GM21825 (cell line): ENCODE results near the gene ZNF48.
"Not testable (repeated sequence)": the region's sequence is repeated elsewhere in the genome, so short reads cannot be mapped to it uniquely, and the experiment has no call there.

Experiments
- ATAC-seq: cut with Tn5 transposase; IDR thresholded peaks from one replicate; pipeline ENCODE4 v1.9.1; 2021; ENCODE audit warnings: mild to moderate bottlenecking, moderate library complexity; ENCODE audit not compliant: unreplicated experiment

The ZNF48 gene

DNA sequence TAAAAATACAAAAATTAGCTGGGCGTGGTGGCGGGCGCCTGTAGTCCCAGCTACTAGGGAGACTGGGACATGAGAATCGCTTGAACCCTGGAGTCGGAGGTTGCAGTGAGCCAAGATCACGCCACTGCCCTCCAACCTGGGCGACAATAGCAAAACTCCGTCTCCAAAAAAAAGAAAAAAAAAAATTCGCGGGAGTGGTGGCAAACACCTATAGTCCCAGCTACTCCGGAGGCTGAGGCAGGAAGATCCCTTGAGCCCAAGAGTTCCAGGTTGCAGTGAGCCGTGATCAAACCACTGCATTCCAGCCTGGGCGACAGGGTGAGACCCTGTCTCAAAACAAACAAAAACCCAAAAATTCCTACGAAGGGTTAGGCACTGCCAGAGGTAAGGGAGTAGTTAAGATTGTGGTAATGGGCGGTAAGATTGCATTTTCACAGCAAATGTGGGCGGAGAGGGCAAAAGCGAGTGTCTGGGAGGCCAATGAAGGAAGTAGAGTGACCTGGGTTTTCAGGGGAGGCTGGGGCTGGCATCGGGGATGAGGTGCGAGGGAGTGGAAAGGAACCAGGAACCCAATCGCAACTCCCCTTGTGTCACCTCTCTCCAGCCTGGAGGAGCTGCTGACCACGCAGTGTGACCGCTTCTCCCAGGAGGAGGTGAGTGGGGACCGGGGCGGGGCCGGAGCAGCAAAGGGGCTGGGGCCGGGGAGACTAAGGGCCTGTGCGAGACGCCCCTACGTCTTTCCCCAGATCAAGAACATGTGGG lies 18.0 kb upstream of the ZNF48 start:
- ATAC-seq, result no peak

DNA sequence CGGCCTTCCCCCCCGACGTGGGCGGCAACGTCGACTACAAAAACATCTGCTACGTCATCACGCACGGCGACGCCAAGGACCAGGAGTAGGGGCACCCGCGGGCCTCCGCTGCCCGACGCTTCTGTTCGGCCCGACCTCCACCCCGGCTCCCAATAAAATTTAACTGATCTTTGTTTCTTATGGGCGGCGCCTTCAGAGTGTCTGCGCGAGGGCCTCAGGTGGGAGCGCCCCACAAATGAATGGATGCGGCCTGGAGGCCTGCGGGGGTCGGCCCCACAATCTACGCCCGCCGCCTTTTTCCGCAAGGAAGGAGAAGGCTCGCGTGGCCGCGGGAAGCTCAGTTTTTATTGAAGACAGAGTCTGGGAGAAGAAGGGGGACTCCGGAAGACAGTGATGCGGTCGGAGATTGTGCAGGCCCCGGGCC lies 17.4 kb upstream of the ZNF48 start:
- peak; percentile 21 for ATAC-seq

DNA sequence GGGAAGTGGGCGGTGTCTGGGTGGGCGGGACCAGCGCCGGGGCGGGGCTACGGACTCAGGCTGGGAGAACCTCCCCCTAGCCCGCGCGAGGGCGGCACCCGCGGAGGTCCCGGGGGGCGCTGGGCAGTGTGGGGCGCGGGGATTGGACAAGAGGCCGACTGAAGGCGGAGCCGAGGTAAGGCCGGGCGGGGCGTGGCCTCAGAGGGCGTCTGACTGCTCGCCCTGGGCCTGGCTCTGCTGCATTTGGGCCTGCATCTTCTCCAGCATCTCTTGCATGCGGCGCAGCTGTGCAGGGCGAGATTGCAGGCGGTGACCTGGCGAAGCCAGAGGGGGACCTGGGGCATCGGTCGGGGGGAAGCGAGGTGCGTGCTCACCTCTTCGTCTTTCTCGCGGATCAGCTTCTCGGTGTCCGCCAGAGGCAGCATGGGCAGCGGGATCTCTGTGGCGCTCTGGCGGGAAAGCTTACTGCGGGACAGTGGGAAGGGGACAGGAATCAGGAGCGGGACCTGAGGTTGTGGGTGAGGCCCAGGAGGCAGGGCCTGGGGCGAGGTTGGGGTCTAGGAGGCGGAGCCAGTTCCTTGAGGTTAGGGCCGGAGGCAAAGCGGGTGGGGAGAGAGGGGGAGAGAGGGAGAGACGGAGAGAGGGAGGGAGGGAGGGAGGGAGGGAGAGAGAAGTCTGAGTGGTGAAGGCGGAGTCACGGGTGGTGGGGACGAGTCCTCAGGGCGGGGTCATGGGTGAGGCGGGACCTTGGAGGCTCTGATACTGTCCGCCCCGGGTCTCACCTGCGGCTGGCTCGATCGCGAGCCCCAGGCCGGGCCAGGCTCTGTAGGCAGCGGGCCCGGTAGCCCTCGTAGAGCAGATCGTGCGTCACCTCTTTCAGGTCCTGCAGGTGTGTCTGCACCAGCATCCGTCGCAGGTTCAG lies 16.7 kb upstream of the ZNF48 start:
- peak; percentile 84 for ATAC-seq

DNA sequence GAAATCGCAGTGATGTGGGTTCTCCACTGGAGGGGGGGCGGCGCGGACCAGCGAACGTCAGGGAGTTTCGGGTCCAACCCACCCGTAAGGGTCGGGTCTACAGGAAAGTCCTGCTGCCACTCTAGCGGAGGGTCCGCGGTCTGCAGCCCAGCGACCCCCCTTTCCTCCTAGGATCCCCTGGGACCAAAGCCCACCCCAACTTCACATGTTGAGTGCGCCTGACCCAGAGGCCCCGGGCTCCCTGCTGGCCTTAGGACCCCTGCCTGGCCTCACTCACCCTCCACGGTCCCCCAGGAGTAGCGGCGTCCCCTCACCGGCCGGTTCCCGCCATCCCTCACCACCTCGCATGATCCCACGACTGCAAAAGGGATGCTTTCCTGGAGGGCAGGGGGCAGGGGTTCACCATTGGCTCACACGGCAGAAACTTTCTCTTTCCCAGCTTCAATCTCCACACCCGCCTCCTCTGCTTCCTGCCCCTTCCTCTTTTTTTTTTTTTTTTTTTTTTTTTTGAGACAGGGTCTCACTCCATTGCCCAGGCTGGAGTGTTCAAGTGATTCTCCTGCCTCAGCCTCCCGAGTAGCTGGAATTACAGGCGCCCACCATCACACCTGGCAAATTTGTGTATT lies 15.9 kb upstream of the ZNF48 start:
- ATAC-seq, result no peak

DNA sequence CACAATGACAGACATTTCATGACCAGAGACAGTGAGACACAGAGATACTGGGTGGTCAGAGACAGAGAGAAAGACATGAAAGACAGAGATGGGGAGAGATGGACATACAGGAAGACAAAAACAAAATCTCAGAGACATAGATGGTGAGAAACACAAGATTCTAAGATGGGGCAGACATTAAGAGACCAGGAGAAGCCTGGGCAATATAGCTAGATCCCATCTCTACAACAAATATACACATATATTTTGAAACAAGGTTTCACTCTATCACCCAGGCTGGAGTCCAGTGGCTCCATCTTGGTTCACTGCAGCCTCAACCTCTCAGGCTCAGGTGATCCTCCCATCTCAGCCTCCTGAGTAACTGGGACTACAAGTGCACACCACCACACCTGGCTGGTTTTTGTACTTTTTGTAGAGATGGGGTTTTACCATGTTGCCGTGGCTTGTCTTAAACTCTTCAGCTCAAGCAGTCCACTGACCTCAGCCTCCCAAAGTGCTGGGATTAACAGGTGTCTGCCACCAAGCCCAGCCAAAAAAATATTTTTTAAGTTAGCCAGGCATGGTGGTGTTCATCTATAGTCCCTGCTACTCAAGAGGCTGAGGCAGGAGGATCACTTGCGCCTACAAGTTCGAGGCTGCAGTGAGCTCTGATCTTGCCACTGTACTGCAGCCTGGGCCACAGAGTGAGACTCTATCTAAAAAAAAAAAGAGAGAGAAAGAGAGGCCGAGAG lies 15.0 kb upstream of the ZNF48 start:
- no peak for ATAC-seq

DNA sequence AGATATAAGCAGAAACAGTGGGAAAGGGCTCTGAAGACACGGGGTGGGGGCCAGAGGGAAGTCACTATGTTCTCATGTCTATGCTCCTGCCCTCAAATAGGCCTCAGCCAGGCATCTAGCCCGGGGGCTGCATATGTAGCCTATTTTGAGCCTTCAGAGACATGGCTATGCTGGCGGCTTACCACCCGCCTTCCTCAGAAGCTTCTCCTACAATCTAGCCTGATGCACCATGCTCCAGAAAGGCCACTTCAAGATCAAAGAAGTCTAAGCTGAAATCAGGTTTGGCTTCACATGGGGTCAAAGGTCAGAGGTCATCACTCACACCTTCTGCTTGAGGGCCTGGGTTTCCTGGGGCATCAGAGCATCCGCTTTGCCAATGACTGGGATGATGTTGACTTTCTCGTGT lies 14.4 kb upstream of the ZNF48 start:
- no peak for ATAC-seq

DNA sequence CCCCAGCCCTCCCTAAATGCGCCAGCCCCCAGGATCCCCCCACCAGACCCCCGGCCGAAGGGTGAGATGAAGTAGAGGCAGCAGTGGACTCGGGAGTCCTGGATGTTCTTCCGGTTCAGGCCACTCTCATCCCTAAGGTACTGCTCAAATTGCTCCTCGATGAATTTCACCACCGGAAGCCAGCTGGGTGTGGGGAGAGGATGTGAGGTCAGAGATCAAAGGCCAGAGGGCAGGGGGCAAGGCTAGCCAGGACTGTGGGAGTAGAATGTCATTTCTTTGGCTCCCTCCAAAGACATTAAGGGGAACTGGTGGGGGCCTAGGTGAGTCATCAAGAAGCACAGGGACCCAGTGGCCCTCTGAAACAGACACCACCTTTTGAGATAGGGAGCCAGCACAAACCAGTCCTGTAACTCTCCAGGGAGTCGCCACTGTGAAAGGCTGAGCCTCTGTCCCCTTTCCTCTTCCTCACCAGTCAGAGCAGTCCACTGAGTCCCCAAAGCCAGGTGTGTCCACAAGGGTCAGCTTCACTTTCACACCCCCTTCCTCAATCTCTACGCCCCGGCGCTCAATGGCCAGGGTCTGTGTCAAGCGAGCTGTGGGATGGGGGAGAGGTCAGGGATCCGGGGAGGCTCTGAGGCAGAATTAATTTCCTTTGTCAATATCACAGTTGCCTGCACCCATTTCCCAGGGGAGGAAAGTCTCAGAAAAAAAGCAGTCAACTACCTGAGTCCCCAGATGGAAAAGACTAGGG lies 13.8 kb upstream of the ZNF48 start:
- no peak for ATAC-seq

DNA sequence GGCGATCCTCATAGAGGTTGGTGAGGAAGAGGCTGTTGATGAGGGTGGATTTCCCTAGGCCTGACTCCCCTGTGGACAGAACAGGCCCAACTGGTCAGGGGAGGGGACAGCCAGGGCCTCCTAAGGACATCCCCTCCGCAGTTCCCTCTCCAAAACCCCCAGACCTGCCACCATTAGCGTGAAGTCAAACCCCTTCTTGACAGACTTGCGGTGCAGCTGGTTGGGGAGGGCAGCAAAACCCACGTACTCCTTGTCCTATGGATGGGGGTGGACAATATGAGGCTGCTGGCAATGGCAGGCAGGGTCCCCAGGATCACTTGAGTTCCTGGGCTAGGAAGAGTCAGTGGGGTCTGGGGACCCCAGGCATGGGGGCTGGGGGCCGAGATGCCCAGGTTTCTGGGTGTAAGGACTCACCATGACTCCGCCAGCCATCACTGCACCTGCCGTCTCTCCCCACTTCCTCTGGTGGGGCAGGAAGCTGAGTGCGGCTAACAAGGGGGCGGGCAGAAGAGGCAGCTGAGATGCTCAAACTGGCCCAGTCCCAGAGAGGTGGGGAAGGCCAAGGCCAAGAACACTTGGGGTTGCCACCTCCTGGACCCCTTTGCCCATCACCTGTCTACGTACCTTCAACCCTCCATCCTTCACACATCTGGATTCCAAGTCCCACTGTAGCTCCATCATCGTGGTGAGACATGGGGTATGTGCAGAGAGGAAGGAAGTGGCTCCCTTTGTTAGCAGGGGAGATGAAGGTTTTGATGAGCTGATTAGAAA lies 12.9 kb upstream of the ZNF48 start, which contains the start of gene SEPTIN1:
TSS of gene SEPTIN1 (minus strand) at position 451 of the 771 bp plus-strand sequence. CDS start at position 432, 19 bp downstream.
- ATAC-seq, result no peak

DNA sequence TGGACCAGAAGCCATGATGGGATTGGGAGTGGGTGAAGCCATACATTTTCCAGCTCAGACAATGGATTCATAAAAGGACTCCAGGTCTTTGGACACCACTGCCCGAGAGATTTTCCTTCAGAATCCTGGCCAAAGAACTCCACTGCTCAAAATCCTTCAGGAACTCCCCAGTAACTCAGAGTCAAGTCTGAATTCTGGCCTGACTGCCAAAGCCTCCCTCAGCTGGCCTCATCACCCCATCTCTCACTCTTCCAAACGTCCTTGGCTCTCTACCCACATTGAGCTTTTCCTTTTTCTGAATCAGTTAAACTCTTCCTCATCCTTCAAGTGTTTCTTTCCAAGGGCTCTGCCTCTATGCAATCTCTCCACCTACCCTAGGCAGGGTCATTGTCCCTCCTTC lies 11.7 kb upstream of the ZNF48 start:
- no peak for ATAC-seq

DNA sequence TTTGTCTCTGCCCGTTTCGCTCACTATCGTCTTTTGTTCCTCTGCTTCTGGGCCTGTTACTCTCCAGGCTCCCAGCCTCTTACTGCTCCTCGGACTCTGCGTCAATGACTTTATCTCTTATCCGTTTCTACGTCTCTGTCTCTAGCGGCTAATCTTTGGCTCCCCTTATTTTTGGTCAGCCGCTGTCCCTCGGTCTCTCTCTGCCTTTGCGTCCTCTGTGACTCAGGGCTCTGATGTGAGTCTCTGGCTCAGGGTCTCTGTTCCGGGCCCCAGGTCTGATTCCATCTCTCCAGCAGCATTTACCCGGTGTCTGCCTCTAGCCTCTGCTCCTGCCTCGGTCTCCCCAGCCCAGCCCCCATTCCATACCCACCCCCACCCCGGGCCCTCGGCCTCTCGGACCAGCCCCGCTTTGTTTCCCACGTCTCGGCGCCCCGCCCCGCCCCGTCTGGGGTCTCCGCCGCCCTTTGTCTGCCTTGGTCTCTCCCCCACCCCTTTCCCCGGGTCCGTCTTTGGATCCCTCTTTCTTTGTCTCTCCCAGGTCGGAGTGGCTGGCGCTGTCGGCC lies 547 bp upstream of the ZNF48 start:
- no peak for ATAC-seq

DNA sequence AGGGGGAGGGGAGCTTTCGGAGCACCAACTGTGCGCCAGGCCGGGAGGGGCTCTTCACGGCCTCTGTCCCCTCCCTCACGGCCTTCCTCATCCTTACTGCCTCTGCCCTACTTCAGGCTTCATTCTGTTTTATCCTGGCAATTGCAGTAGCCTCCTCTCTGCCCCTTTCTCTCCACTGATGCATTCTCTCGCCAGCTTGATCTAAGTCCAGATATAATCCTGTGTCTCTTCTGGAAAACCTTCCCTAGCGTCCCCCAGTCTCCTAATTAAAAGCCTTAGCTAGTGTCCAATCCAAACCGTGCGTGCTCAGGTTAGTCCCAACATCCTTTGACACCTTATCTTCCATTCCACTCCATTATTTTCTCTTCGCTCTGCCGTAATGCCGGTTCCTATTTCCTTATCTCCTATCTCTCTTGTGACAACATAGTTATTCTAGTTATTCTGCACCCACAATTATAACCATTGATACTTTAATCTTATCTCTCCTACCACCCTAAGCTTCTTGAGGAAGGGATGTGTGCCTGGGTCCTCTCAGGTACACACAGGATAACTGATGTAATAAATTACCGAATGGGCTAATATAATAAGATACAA lies 869 bp downstream of the ZNF48 start:
- no peak for ATAC-seq

DNA sequence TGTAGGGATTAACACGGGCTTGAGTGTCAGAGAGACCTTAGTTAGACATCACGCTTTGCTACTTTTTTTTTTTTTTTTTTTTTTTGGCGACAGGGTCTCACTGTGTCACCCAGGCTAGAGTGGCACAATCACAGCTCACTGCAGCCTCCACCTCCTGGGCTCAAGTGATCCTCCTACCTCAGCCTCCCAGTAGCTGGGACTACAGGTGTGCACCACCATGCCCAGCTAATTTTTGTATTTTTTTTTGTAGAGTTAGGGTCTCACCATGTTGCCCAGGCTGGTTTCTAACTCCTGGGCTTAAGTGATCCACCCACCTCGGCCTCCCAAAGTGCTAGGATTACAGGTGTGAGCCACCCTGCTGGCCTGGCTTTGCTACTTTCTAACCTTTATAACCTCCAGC lies 1.4 kb downstream of the ZNF48 start:
- not testable (repeated sequence) for ATAC-seq

DNA sequence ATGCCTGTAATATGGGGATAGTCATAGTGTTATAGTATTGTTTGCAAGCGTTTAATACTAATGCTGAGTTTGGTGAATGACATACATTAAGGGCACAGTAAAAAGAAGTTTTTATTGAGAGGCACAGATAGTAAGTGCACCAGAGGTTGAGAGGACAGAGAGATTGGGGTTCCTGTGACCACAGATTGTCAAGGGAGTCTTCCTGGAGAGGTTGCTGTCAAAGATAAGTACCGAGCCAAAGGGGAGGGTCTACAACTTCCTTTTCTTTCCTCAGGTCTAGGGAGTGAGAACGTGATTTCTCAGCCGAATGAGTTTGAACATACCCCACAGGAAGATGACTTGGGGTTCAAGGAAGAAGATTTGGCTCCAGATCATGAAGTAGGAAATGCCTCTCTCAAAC lies 1.8 kb downstream of the ZNF48 start:
- no peak for ATAC-seq

DNA sequence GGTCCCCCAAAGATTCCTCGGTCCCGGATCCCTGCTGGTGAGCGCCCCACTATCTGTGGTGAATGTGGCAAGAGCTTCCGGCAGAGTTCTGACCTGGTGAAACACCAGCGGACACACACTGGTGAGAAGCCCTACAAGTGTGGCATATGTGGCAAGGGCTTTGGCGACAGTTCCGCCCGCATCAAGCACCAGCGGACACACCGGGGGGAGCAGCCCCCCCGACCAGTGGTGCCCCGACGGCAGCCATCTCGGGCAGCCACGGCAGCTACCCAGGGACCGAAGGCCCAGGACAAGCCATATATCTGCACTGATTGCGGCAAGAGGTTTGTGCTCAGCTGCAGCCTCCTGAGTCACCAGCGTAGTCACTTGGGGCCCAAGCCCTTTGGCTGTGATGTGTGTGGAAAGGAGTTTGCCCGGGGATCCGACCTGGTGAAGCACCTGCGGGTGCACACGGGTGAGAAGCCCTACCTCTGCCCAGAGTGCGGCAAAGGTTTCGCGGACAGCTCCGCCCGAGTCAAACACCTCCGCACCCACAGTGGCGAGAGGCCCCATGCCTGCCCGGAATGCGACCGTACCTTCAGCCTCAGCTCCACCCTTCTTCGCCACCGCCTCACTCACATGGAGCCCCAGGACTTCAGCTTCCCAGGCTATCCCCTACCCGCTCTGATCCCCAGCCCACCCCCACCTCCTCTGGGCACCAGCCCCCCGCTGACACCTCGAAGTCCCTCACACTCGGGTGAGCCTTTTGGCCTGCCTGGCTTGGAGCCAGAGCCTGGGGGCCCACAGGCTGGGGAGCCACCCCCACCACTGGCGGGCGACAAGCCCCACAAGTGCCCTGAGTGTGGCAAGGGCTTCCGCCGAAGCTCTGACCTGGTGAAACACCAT lies 2.8 kb downstream of the ZNF48 start:
- ATAC-seq, result no peak

DNA sequence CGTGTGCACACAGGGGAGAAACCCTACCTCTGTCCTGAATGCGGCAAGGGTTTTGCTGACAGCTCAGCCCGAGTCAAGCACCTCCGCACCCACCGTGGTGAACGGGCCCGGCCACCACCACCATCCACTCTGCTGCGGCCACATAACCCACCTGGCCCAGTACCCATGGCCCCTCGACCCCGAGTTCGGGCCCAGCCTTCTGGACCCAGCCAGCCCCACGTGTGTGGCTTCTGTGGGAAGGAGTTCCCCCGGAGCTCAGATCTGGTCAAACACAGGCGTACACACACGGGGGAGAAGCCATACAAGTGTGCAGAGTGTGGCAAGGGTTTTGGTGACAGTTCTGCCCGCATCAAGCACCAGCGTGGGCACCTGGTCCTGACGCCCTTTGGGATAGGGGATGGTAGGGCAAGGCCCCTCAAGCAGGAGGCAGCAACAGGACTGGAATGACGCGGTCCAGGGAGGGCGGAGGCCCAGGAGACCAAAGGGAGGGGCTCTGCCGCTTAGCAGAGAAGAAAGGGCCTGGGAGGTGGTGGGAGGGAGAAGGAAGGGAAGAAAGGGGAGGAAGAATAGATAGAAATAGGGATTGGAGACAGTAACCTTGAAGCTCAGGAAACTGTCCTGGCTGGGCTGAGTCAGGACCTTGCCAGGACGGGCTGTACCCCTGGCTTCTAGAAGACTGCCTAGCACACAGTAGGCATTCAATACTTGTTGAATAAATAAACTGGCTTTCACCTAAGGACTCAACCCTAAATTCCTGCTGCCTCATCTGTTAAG lies 3.6 kb downstream of the ZNF48 start:
- ATAC-seq, result no peak

DNA sequence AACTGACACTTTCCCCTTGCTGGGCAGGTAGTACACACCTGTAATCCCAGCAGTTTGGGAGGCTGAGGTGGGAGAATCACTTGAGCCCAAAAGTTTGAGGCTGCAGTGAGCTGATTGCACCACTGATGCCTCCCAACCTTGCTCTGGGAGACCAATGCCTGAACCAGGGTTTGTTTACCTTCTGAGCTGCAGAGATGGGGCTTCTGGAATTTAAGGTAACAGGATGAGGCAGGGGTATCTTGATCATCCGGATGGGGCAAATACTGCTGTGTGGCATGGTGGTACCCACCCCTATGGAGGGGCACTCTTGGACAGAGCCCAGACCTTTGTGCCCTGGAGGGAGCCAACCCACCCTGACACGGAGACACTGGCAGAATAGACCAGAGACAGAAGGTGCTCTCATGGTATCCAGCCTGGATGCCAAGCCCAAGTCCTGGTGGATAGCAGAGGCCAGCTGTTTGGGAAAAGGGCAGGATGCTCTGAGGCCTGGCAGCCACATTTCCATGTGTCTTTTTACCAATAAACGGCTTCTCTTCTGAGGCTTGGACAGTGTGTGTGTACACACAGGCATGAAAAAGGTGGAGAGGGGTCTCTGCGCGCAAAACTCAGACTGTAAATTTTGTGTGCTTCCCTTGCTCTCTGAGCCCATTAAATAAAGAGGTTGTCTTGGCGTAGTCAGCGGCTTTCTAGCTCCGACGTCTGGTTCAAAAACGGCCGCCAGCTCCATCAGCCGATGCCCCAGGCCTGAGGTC lies 4.4 kb downstream of the ZNF48 start:
- ATAC-seq, result no peak
